Trophoblast cell (in vitro differentiated cells and primary cell): ENCODE results near the gene CWC27.

Experiments used
- DNase-seq, 2 donors: peaks; one replicate each; pipeline ENCODE4 v3.0.0-alpha.2; 2016
- H2AFZ ChIP-seq: 2 replicates; pipeline ENCODE4 v1.6.1; 2013; ENCODE audit warnings: low read length, moderate library complexity, mild to moderate bottlenecking; ENCODE audit not compliant: insufficient read depth, poor library complexity
- H2AK5ac ChIP-seq: 2 replicates; pipeline ENCODE4 v1.6.1; 2013; ENCODE audit warnings: mild to moderate bottlenecking, low read length
- H2BK120ac ChIP-seq: 2 replicates; pipeline ENCODE4 v1.6.1; 2013; ENCODE audit warnings: low read length, mild to moderate bottlenecking, moderate library complexity; ENCODE audit not compliant: insufficient read depth, poor library complexity
- H2BK12ac ChIP-seq: 2 replicates; pipeline ENCODE4 v1.6.1; 2013; ENCODE audit warnings: mild to moderate bottlenecking, low read length, moderate library complexity
- H2BK5ac ChIP-seq: 2 replicates; pipeline ENCODE4 v1.6.1; 2013; ENCODE audit warnings: low read length, low read depth, moderate library complexity, mild to moderate bottlenecking; ENCODE audit not compliant: poor library complexity
- H3K14ac ChIP-seq: 2 replicates; pipeline ENCODE4 v1.6.1; 2013; ENCODE audit warnings: mild to moderate bottlenecking, low read length
- H3K18ac ChIP-seq: 2 replicates; pipeline ENCODE4 v1.6.1; 2013; ENCODE audit warnings: mild to moderate bottlenecking, low read length
- H3K23ac ChIP-seq: 2 replicates; pipeline ENCODE4 v1.6.1; 2013; ENCODE audit warnings: low read length
- H3K27ac ChIP-seq: 2 replicates; pipeline ENCODE4 v1.5.1; 2013; ENCODE audit warnings: low read depth, mild to moderate bottlenecking, inconsistent platforms, low read length, moderate library complexity
- H3K27me3 ChIP-seq: 2 replicates; pipeline ENCODE4 v1.6.1; 2013; ENCODE audit warnings: inconsistent platforms, mild to moderate bottlenecking, low read length, moderate library complexity; ENCODE audit not compliant: insufficient read depth
- H3K36me3 ChIP-seq, 2 experiments: 1 replicate in 1 of 2; 2 replicates in 1 of 2; pipeline ENCODE4 v1.6.1; 2013; ENCODE audit warnings: low read length in 2 of 2, mild to moderate bottlenecking in 2 of 2, moderate library complexity in 1 of 2; ENCODE audit not compliant: insufficient read depth in 2 of 2, control insufficient read depth in 1 of 2
- H3K4ac ChIP-seq: 2 replicates; pipeline ENCODE4 v1.6.1; 2013; ENCODE audit warnings: low read depth, mild to moderate bottlenecking, low read length, moderate library complexity
- H3K4me1 ChIP-seq, 2 experiments: 1 replicate in 1 of 2; 2 replicates in 1 of 2; pipeline ENCODE4 v1.6.1; 2013; ENCODE audit warnings: low read length in 2 of 2, mild to moderate bottlenecking in 2 of 2, moderate library complexity in 1 of 2; ENCODE audit not compliant: insufficient read depth in 2 of 2, control insufficient read depth in 1 of 2
- H3K4me2 ChIP-seq: 2 replicates; pipeline ENCODE4 v1.6.1; 2013; ENCODE audit warnings: inconsistent platforms, mild to moderate bottlenecking, low read length, moderate library complexity
- H3K4me3 ChIP-seq: 2 replicates; pipeline ENCODE4 v1.5.1; 2013; ENCODE audit warnings: mild to moderate bottlenecking, low read depth, low read length, inconsistent platforms
- H3K79me1 ChIP-seq: one replicate; pipeline ENCODE4 v1.6.1; 2013; ENCODE audit warnings: low read length
- H3K79me2 ChIP-seq: 2 replicates; pipeline ENCODE4 v1.6.1; 2013; ENCODE audit warnings: low read length, mild to moderate bottlenecking; ENCODE audit not compliant: control insufficient read depth, insufficient read depth, poor library complexity
- H3K9ac ChIP-seq: 2 replicates; pipeline ENCODE4 v1.6.1; 2013; ENCODE audit warnings: mild to moderate bottlenecking, low read length
- H3K9me3 ChIP-seq: 2 replicates; pipeline ENCODE4 v1.6.1; 2013; ENCODE audit warnings: low read depth, mild to moderate bottlenecking, control low read depth, inconsistent platforms, low read length; ENCODE audit not compliant: insufficient read depth
- H4K12ac ChIP-seq: 2 replicates; pipeline ENCODE4 v1.6.1; 2013; ENCODE audit warnings: low read depth, mild to moderate bottlenecking, low read length, moderate library complexity
- H4K8ac ChIP-seq: 2 replicates; pipeline ENCODE4 v1.6.1; 2013; ENCODE audit warnings: low read depth, mild to moderate bottlenecking, low read length, moderate library complexity
- H4K91ac ChIP-seq: one replicate; pipeline ENCODE4 v1.6.1; 2013; ENCODE audit warnings: low read depth, mild to moderate bottlenecking, low read length, moderate library complexity
- WGBS: extraction: QIAGEN DNeasy Blood & Tissue Kit; methylation state at CpG from one replicate; pipeline ENCODE4 v1.1.7; 2013; ENCODE audit warnings: missing lambda C conversion rate; ENCODE audit not compliant: insufficient read length, insufficient coverage; ENCODE audit errors: extremely low coverage; 5-methylcytosine and 5-hydroxymethylcytosine counted together

The CWC27 gene

DNA sequence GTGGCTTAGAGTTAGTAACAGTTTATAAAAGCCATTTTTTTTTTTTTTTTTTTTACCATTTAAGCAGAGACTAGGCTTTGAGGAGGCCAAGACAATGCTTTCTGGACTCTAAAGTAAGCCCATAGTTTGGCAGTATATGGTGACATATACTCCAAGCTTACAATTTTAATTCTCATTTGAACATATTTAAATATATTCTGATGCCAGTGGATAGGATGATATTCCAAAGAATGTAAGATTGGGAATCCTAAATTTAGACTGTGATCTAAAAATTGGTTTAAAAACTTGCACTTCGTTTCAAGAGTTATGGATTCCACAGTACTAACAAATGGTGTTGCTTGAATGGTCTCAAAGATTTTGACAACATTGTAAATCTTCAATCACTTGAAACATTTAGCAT lies 112.1 kb downstream of the CWC27 start:
- Histone ChIP-seq H3K4me3 (no peak overlapping the region), H3K14ac (no peak overlapping the region), H4K91ac (no peak overlapping the region), H2BK12ac (no peak overlapping the region), H3K79me2 (no peaks in the 10 kb centered on the region), H4K12ac (no peak overlapping the region), H3K18ac (no peak overlapping the region), H4K8ac (no peak overlapping the region), H2AFZ (no peak overlapping the region), H3K9me3 (no peaks in the 10 kb centered on the region), H2AK5ac (no peak overlapping the region), H3K4me1 (no peaks in the 10 kb centered on the region), H2BK120ac (no peak overlapping the region), H3K36me3 (no peaks in the 10 kb centered on the region), H3K27ac (no peak overlapping the region), H3K4me2 (no peak overlapping the region), H3K27me3 (no peaks in the 10 kb centered on the region), H3K4ac (no peak overlapping the region), H2BK5ac (no peak overlapping the region), H3K9ac (no peak overlapping the region), H3K79me1 (no peaks in the 10 kb centered on the region), H3K23ac (no peak overlapping the region)
- WGBS, result no CpG with 5 or more reads among the region's 1 CpG
- no peak for DNase-seq

DNA sequence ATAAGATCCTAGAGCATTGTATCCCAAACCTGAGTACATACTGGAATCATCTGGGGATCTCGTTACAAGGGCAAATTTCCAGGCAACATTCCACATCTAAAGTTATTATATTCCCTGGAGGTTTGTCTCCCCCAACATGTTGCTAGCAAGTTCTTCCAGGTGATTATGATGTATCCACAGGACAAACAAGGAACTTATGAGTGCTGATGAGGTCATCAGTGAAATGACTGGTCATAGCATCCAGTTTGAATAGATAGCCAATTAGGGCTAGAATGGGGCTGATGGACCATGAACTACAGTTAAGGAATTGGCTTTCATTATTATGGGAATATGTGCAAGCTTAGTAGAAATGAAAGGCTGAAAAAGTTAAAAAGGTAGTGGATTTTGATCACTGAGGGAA lies 115.2 kb downstream of the CWC27 start:
- H2BK5ac ChIP-seq, result no peak overlapping the region
- H3K79me2 ChIP-seq, result no peaks in the 10 kb centered on the region
- no peak overlapping the region for H3K4me2 ChIP-seq
- H2BK120ac ChIP-seq, result no peak overlapping the region
- no peak for DNase-seq
- H3K14ac ChIP-seq, result no peak overlapping the region
- no peak overlapping the region for H3K27ac ChIP-seq
- H3K79me1 ChIP-seq, result no peaks in the 10 kb centered on the region
- no peak overlapping the region for H2BK12ac ChIP-seq
- no peak overlapping the region for H4K91ac ChIP-seq
- no peaks in the 10 kb centered on the region for H3K36me3 ChIP-seq
- no peak overlapping the region for H3K4ac ChIP-seq
- no peaks in the 10 kb centered on the region for H3K9me3 ChIP-seq
- H3K4me3 ChIP-seq, result no peak overlapping the region
- H4K8ac ChIP-seq, result no peak overlapping the region
- H2AK5ac ChIP-seq, result no peak overlapping the region
- no CpG with 5 or more reads among the region's 1 CpG for WGBS
- no peaks in the 10 kb centered on the region for H3K27me3 ChIP-seq
- H3K9ac ChIP-seq, result no peak overlapping the region
- no peak overlapping the region for H2AFZ ChIP-seq
- H3K18ac ChIP-seq, result no peak overlapping the region
- no peak overlapping the region for H4K12ac ChIP-seq
- no peaks in the 10 kb centered on the region for H3K4me1 ChIP-seq
- H3K23ac ChIP-seq, result no peak overlapping the region

GRCh38 chr5:64884541-64884940 lies 115.8 kb downstream of the CWC27 start:
- Histone ChIP-seq H2BK12ac (no peak overlapping the region), H3K18ac (no peak overlapping the region), H3K27me3 (no peaks in the 10 kb centered on the region), H3K23ac (no peak overlapping the region), H3K9ac (no peak overlapping the region), H3K14ac (no peak overlapping the region), H4K91ac (no peak overlapping the region), H3K4me2 (no peak overlapping the region), H3K4me3 (no peak overlapping the region), H2AK5ac (no peak overlapping the region), H3K79me2 (no peaks in the 10 kb centered on the region), H2BK5ac (no peak overlapping the region), H3K27ac (no peak overlapping the region), H2AFZ (no peak overlapping the region), H3K9me3 (no peaks in the 10 kb centered on the region), H4K8ac (no peak overlapping the region), H4K12ac (no peak overlapping the region), H3K4me1 (no peaks in the 10 kb centered on the region), H3K36me3 (no peaks in the 10 kb centered on the region), H2BK120ac (no peak overlapping the region), H3K4ac (no peak overlapping the region), H3K79me1 (no peaks in the 10 kb centered on the region)
- no peak for DNase-seq
- WGBS, result no CpG with 5 or more reads among the region's 1 CpG

GRCh38 chr5:64887910-64888309 lies 119.2 kb downstream of the CWC27 start:
- DNase-seq, result no peak
- no peak overlapping the region for H4K91ac ChIP-seq
- no peak overlapping the region for H3K4me3 ChIP-seq
- no peak overlapping the region for H3K23ac ChIP-seq
- no peak overlapping the region for H2AK5ac ChIP-seq
- no peak overlapping the region for H2BK12ac ChIP-seq
- WGBS, result no CpG with 5 or more reads among the region's 2 CpGs
- no peaks in the 10 kb centered on the region for H3K36me3 ChIP-seq
- H3K9ac ChIP-seq, result no peak overlapping the region
- H4K8ac ChIP-seq, result no peak overlapping the region
- no peaks in the 10 kb centered on the region for H3K79me2 ChIP-seq
- no peak overlapping the region for H2BK5ac ChIP-seq
- H3K4ac ChIP-seq, result no peak overlapping the region
- no peak overlapping the region for H2BK120ac ChIP-seq
- no peak overlapping the region for H3K27ac ChIP-seq
- no peaks in the 10 kb centered on the region for H3K9me3 ChIP-seq
- no peak overlapping the region for H2AFZ ChIP-seq
- no peak overlapping the region for H3K14ac ChIP-seq
- H3K27me3 ChIP-seq, result no peaks in the 10 kb centered on the region
- no peak overlapping the region for H3K18ac ChIP-seq
- H3K79me1 ChIP-seq, result no peaks in the 10 kb centered on the region
- H3K4me1 ChIP-seq, result no peaks in the 10 kb centered on the region
- no peak overlapping the region for H4K12ac ChIP-seq
- no peak overlapping the region for H3K4me2 ChIP-seq
